NCI-H1694 treated with DMSO at 0.1 percent for 48 hours (cell line): ENCODE measurements around the gene TIE1.
A peak's percentile ranks its signal among the peaks of the same experiment; 100 is the strongest.

ENCODE experiments used
- DNase-seq: peaks from one replicate; lab custom pipeline; 2025; lab: John Stamatoyannopoulos, UW

TIE1 gene

GRCh38 chr1:43274125-43274803 lies 26.5 kb upstream of the TIE1 start:
- no peak for DNase-seq

GRCh38 chr1:43274804-43275180 lies 26.0 kb upstream of the TIE1 start:
- no peak for DNase-seq

- no peak for DNase-seq
Measured at GRCh38 chr1:43275826-43276620, 24.8 kb upstream of the TIE1 start.

- no peak for DNase-seq
Measured at GRCh38 chr1:43276673-43277072, 24.1 kb upstream of the TIE1 start.

GRCh38 chr1:43277116-43277876 lies 23.5 kb upstream of the TIE1 start:
- DNase-seq, result no peak

GRCh38 chr1:43279161-43279560 lies 21.6 kb upstream of the TIE1 start:
- no peak for DNase-seq

GRCh38 chr1:43279666-43280065 lies 21.1 kb upstream of the TIE1 start:
- no peak for DNase-seq

- no peak for DNase-seq
Measured at GRCh38 chr1:43280692-43281091, 20.1 kb upstream of the TIE1 start.

- no peak for DNase-seq
Measured at GRCh38 chr1:43282220-43283195, 18.3 kb upstream of the TIE1 start.

- no peak for DNase-seq
Measured at GRCh38 chr1:43284065-43284464, 16.7 kb upstream of the TIE1 start.

- no peak for DNase-seq
Measured at GRCh38 chr1:43284546-43285110, 16.2 kb upstream of the TIE1 start.

- DNase-seq, result no peak
Measured at GRCh38 chr1:43285269-43285990, 15.4 kb upstream of the TIE1 start, which contains the start of gene C1orf210. Gene C1orf210, minus strand, starts transcription at chr1:43285581. Its CDS starts 2,311 bp downstream, at chr1:43283270.

GRCh38 chr1:43286115-43286514 lies 14.7 kb upstream of the TIE1 start:
- DNase-seq, result no peak

- DNase-seq, result no peak
Measured at GRCh38 chr1:43286533-43286932, 14.2 kb upstream of the TIE1 start.

- DNase-seq, result peak; percentile 38
Measured at GRCh38 chr1:43288058-43288784, 12.6 kb upstream of the TIE1 start.

- no peak for DNase-seq
Measured at GRCh38 chr1:43288785-43289706, 11.7 kb upstream of the TIE1 start.

GRCh38 chr1:43292216-43292615 lies 8.6 kb upstream of the TIE1 start:
- peak; percentile 35 for DNase-seq

- DNase-seq, result no peak
Measured at GRCh38 chr1:43292679-43293078, 8.1 kb upstream of the TIE1 start.

GRCh38 chr1:43293176-43293575 lies 7.6 kb upstream of the TIE1 start:
- no peak for DNase-seq
